ENCODE measurements around the gene PNMA1. TPM values are rescaled to one million over a fixed set of nuclear protein-coding genes. Genes with fewer than 3 reads are reported as not detected.

Gene PNMA1
- total RNA-seq, 6 experiments from 2014 or later = 1.7 to 7.6 (median 3.7) TPM

- TF ChIP-seq CTCF (IDR thresholded peaks at IDR 0.05) (no peak), POLR2A (IDR thresholded peaks at IDR 0.05) (no peak)
- DNase-seq = peak in 2 of 3 donors; percentile 60 to 65
- peak overlapping the region; percentile 43 to 72 (median 70) for H3K27ac ChIP-seq
- H3K9me3 ChIP-seq = no peaks in the 10 kb centered on the region
- intact Hi-C loops (cut with DNase I) = loop anchor here in 1 of 2 donors (5.0 kb wide), 1 partner anchor 32 kb away; no protein-coding TSS in a partner anchor
- H3K36me3 ChIP-seq = no peaks in the 10 kb centered on the region
- H3K4me3 ChIP-seq = no peak overlapping the region
- WGBS (ENCODE audit: insufficient coverage, low coverage, low lambda C conversion rate, missing lambda C conversion rate) = 23% methylated on average over 4 of the region's 8 CpGs
- no peaks in the 10 kb centered on the region for H3K27me3 ChIP-seq
- H3K4me1 ChIP-seq = peaks cover 12 to 90% (median 64%) of the 10 kb centered on the region in 4 donors
- ATAC-seq = peak in 2 of 4 donors; percentile 5 to 11
These were observed 40.8 kb upstream of the PNMA1 start for GRCh38 chr14:73754911-73755360.

DNA sequence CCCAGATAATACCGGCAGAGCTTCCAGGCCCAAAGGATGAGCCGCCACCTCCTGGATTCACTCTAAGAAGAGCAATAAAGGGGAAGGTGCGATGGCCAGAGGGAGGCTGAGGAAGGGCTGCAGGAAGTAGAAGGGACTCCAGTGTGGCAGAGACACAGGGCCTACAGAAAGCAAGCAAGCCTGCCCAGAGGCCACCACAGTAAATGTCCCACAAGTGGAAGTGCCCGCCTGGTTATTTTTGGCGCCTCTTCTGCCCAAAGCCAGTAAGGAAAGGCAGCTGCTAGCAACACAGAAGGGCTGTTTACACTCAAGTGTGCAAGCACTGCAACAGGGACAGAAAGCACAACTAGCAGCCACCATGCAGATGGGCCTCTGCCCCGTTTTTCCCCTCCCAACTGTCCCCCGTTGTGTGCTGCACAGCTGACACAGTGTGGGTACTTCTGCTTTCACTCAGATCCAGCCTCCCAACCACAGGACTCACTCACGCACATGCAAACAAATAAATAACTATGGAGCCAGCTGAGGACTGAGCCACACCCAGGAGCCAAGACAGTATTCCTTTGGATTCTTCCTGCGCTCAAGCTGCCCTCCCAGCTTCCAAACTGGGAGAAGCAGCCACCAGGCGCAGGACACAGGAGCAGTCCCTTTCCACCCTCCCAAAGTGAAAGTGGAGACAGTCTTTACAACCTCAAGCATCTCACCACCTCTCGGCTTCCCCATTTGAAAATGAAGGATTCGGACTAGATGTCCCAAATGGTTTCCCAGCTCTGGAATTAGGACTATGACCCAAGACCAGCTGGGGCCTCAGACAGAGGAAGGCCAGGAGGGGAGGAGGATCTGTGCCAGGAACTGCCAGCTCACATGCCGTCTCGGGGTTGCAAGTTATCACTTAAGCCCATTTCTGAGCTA is 40.0 kb upstream of the PNMA1 start:
- TF ChIP-seq POLR2A (IDR thresholded peaks at IDR 0.05) (no peak), CTCF (IDR thresholded peaks at IDR 0.05) (no peak)

DNA sequence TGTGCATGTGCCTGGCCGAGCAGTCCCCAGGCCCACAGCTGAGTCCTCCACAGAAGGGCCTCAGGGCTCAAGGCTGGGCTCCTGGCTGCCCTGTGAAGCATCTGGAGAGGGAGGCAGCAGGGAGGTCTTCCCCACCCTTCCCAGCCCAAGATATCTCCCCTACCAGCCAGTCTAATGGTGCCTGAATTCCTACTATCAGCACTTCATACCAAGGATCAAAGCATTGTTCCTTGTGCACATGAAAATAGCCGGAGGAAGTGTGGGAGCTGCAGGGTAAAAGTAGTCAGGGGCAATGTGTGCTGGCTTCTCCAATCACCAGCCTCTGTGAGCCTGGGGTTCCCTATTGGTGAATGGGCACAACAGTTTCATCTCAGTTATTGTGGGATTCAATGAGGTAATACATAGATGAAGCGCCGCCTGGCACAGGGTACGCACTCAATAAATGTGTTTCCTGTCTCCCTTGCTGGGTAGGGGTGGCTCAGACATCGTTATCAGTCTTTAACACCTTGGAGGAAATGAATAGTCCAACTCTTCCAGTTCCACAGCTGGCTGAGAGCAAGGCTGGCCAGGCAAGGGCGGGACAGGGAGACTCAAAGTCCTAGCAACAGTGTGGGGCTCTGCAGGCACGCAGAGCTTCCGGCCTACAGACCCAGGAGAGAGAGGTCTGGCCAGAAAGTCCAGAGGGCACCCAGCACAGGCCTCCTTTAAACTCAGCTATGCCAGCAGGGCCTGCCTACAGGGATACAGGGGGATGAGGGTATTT is 39.1 kb upstream of the PNMA1 start:
- Histone ChIP-seq H3K36me3 (no peaks in the 10 kb centered on the region), H3K27me3 (no peaks in the 10 kb centered on the region), H3K4me1 (peaks cover 12 to 99% (median 63%) of the 10 kb centered on the region in 4 donors), H3K27ac (peak overlapping the region; percentile 43 to 72 (median 70)), H3K9me3 (no peaks in the 10 kb centered on the region), H3K4me3 (no peak overlapping the region)
- TF ChIP-seq POLR2A (IDR thresholded peaks at IDR 0.05) (no peak), CTCF (IDR thresholded peaks at IDR 0.05) (no peak)
- peak; percentile 55 to 76 (median 67) for ATAC-seq
- intact Hi-C loops (cut with DNase I) = loop anchor here in 1 of 2 donors (5.0 kb wide), 1 partner anchor 34 kb away; no protein-coding TSS in a partner anchor
- DNase-seq = peak; percentile 72 to 87 (median 84)
- WGBS (ENCODE audit: insufficient coverage, low coverage, low lambda C conversion rate, missing lambda C conversion rate) = 16% methylated on average over 3 of the region's 9 CpGs

More for the DNA sequence above, 40.0 kb upstream of the PNMA1 start:
- Histone ChIP-seq H3K27ac (peak overlapping the region; percentile 43 to 72 (median 70)), H3K4me3 (peak overlapping the region in 1 of 3 donors; percentile 1), H3K9me3 (no peaks in the 10 kb centered on the region), H3K36me3 (no peaks in the 10 kb centered on the region), H3K27me3 (no peaks in the 10 kb centered on the region), H3K4me1 (peaks cover 12 to 98% (median 66%) of the 10 kb centered on the region in 4 donors)
- DNase-seq (peak in 2 of 3 donors; percentile 57), ATAC-seq (peak in 2 of 4 donors; percentile 0 to 2)
- 12% methylated on average over 9 of the region's 14 CpGs for WGBS (ENCODE audit: insufficient coverage, low coverage, low lambda C conversion rate, missing lambda C conversion rate)
- intact Hi-C loops (cut with DNase I) = loop anchor here in 1 of 2 donors (5.0 kb wide), 1 partner anchor 33 kb away; no protein-coding TSS in a partner anchor

DNA sequence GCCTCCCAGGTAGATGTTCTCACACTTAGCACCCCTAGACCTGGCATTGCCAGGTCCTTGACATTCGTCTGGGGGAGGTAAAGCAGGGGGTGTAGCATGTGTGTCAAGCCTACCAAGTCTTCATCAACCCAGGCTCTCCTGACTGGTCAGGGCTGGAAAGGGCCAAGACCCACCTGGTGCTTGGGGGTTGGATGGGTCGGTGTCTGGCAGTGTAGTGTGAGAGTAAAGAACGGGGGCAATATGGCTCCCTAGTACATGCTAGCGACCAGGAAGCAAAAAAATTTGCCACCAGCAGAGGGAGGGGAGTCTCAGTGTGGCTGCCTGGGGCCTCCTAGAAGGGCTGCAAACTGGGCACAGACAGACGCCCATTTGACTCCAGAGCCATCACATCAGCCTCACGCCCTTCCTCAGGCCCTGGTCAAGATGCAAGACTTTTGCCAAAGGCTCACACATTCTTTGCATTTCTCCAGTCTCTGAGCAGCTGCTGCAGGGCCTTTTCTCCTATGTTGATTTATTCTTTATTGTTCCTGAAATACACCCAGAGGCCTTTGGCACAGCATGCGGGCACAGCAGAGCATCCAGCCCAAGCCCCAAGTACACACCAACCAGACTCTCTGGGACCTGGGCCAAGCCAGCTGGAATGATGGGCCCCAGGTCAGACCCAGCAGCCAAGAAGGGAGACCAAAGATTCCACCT is 38.3 kb upstream of the PNMA1 start:
- Histone ChIP-seq H3K4me1 (peaks cover 12 to 98% (median 63%) of the 10 kb centered on the region in 4 donors), H3K9me3 (no peaks in the 10 kb centered on the region), H3K27me3 (no peaks in the 10 kb centered on the region), H3K4me3 (no peak overlapping the region), H3K27ac (peak overlapping the region; percentile 43 to 72 (median 70)), H3K36me3 (no peaks in the 10 kb centered on the region)
- peak in 2 of 4 donors; percentile 5 to 12 for TF ChIP-seq CTCF (IDR thresholded peaks at IDR 0.05)
- no peak for TF ChIP-seq POLR2A (IDR thresholded peaks at IDR 0.05)
- DNase-seq (peak; percentile 82 to 95 (median 91)), ATAC-seq (peak; percentile 43 to 73 (median 66))
- 27% methylated on average over 2 of the region's 7 CpGs for WGBS (ENCODE audit: insufficient coverage, low coverage, low lambda C conversion rate, missing lambda C conversion rate)
- intact Hi-C loops (cut with DNase I) = loop anchor here in 1 of 2 donors (5.0 kb wide), 1 partner anchor 35 kb away; no protein-coding TSS in a partner anchor

All from right lobe of liver (tissue), 6 donors.